Astrocyte (in vitro differentiated cells and primary cell): ENCODE results near the gene CLCN6.

Experiments
- EZH2 ChIP-seq: IDR thresholded peaks from 2 replicates; pipeline ENCODE4 v1.6.1; 2012; ENCODE audit warnings: mild to moderate bottlenecking, low read length, inconsistent platforms; ENCODE audit not compliant: insufficient read depth
- TF ChIP-seq, protein P1 (sequence below): IDR thresholded peaks from 2 replicates; pipeline ENCODE4 v1.5.1; 2011; ENCODE audit warnings: low read depth, mild to moderate bottlenecking, inconsistent platforms, low read length, moderate library complexity; ENCODE audit not compliant: insufficient read depth

DNA sequence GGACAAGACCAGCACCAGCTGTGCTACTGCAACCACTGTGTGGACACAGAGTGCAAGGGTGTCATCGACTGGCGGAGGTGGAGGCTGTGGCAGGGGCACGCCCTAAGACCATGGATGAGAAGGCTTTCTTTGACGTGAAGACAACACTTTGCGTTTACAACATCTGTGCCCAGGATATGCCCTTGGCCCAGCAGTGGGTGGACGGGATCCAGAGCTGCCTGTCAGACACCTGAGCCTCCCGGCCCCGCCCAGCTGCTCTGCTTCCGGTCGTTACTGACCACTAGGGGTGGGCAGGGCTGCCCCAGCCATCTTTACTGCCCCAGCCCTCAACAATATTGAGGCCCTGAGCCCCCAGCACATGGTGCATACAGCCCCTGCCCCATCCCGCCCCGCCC lies 74.2 kb downstream of the CLCN6 start:
- TF ChIP-seq EZH2, result no peak
- TF ChIP-seq, protein P1, sequence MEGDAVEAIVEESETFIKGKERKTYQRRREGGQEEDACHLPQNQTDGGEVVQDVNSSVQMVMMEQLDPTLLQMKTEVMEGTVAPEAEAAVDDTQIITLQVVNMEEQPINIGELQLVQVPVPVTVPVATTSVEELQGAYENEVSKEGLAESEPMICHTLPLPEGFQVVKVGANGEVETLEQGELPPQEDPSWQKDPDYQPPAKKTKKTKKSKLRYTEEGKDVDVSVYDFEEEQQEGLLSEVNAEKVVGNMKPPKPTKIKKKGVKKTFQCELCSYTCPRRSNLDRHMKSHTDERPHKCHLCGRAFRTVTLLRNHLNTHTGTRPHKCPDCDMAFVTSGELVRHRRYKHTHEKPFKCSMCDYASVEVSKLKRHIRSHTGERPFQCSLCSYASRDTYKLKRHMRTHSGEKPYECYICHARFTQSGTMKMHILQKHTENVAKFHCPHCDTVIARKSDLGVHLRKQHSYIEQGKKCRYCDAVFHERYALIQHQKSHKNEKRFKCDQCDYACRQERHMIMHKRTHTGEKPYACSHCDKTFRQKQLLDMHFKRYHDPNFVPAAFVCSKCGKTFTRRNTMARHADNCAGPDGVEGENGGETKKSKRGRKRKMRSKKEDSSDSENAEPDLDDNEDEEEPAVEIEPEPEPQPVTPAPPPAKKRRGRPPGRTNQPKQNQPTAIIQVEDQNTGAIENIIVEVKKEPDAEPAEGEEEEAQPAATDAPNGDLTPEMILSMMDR, result no peak
